Aorta (tissue), 5 donors: Measurements from ENCODE around the gene SEMA4B. TPM values are rescaled to one million over a fixed set of nuclear protein-coding genes. Genes with fewer than 3 reads are reported as not detected.

ENCODE experiments used
- ATAC-seq: fragments of 200-7000 bp; cut with Tn5 transposase; one replicate; pipeline ENCODE4 v1.9.1; 2022; ENCODE audit warnings: moderate library complexity; ENCODE audit not compliant: low FRiP score
- DNase-seq, 2 donors: peaks; one replicate each; pipeline ENCODE4 v3.0.0-alpha.2; 2020
- H3K27ac ChIP-seq, 2 donors: one replicate each; pipeline ENCODE4 v1.5.1; 2013; ENCODE audit warnings: low read length in 2 of 2, mild to moderate bottlenecking in 2 of 2, moderate library complexity in 2 of 2, control low read depth in 1 of 2, inconsistent platforms in 1 of 2, low read depth in 1 of 2
- H3K27me3 ChIP-seq, 2 donors: one replicate each; pipeline ENCODE4 v1.6.1; 2013; ENCODE audit warnings: control low read depth in 1 of 2, low read length in 1 of 2, mild to moderate bottlenecking in 1 of 2, moderate library complexity in 1 of 2; ENCODE audit not compliant: insufficient read depth in 2 of 2, control insufficient read depth in 1 of 2
- H3K36me3 ChIP-seq, 2 donors: one replicate each; pipeline ENCODE4 v1.6.1; 2013; ENCODE audit warnings: control low read depth in 1 of 2, low read length in 1 of 2, mild to moderate bottlenecking in 1 of 2; ENCODE audit not compliant: insufficient read depth in 2 of 2, control insufficient read depth in 1 of 2
- H3K4me1 ChIP-seq, 2 donors: one replicate each; pipeline ENCODE4 v1.6.1; 2013; ENCODE audit warnings: low read length in 2 of 2, control low read depth in 1 of 2, mild to moderate bottlenecking in 1 of 2, moderate library complexity in 1 of 2; ENCODE audit not compliant: insufficient read depth in 2 of 2, control insufficient read depth in 1 of 2
- H3K4me3 ChIP-seq, 2 donors: one replicate each; pipeline ENCODE4 v1.5.1; 2013; ENCODE audit warnings: low read length in 2 of 2, control low read depth in 1 of 2, mild to moderate bottlenecking in 1 of 2
- H3K9me3 ChIP-seq: one replicate; pipeline ENCODE4 v1.6.1; 2013; ENCODE audit warnings: mild to moderate bottlenecking, low read length; ENCODE audit not compliant: control insufficient read depth
- WGBS, 2 donors: extraction: QIAGEN DNeasy Blood & Tissue Kit; methylation state at CpG; one replicate each; pipeline ENCODE4 v1.1.7; 2013; 5-methylcytosine and 5-hydroxymethylcytosine counted together
- intact Hi-C, 2 donors: fragments of 100-400 bp; cut with DNase I; formaldehyde crosslinking; loops; one replicate each; pipeline versions ENCODE4 v1.14.2 to v1.15.0; 2022
- long read RNA-seq, 2 donors: library from polyadenylated mRNA; unstranded; transcript quantifications; one replicate each; pipeline ENCODE4 v2.0.0, GENCODE V29; 2020 to 2021
- polyA plus RNA-seq, 2 donors: library from polyadenylated mRNA; stranded (reverse); fragments of 200-250 nt; gene quantifications; one replicate each; pipeline ENCODE4 v1.2.3, GENCODE V29; 2013
- total RNA-seq, 2 donors: library from RNA; stranded (reverse); fragmentation: NEBNext Ultra II Directional; extraction: Animal tissue kit (Norgen Biotek cat#: 25700); gene quantifications; one replicate each; pipeline ENCODE4 v1.2.1, GENCODE V29; 2021
- donor health status: healthy with polysubstance abuse.
- donor health status: Bipolar disorder and iron deficiency.
- donor health status: DM: no; HTN: no; CAD: no.
- donor health status: DM: no; HTN: no; CAD: no.
- donor health status: DM: yes; HTN: yes; CAD: no.

Gene SEMA4B, protein sequence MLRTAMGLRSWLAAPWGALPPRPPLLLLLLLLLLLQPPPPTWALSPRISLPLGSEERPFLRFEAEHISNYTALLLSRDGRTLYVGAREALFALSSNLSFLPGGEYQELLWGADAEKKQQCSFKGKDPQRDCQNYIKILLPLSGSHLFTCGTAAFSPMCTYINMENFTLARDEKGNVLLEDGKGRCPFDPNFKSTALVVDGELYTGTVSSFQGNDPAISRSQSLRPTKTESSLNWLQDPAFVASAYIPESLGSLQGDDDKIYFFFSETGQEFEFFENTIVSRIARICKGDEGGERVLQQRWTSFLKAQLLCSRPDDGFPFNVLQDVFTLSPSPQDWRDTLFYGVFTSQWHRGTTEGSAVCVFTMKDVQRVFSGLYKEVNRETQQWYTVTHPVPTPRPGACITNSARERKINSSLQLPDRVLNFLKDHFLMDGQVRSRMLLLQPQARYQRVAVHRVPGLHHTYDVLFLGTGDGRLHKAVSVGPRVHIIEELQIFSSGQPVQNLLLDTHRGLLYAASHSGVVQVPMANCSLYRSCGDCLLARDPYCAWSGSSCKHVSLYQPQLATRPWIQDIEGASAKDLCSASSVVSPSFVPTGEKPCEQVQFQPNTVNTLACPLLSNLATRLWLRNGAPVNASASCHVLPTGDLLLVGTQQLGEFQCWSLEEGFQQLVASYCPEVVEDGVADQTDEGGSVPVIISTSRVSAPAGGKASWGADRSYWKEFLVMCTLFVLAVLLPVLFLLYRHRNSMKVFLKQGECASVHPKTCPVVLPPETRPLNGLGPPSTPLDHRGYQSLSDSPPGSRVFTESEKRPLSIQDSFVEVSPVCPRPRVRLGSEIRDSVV
- total RNA-seq (10 to 100 TPM; 19.5 to 30.4 TPM), polyA plus RNA-seq (10 to 100 TPM in 1 of 2 donors, 1 to 10 TPM in 1; 9.7 to 10.8 TPM)
- long read RNA-seq, donor 1, partial matches to known transcripts, result 27 of 29 reads
- long read RNA-seq, donor 1, other reads (novel, unspliced or antisense), result 0 of 29 reads
- long read RNA-seq, donor 2, partial matches to known transcripts, result 11 of 29 reads
- long read RNA-seq, donor 2, other reads (novel, unspliced or antisense), result 9 of 29 reads

DNA sequence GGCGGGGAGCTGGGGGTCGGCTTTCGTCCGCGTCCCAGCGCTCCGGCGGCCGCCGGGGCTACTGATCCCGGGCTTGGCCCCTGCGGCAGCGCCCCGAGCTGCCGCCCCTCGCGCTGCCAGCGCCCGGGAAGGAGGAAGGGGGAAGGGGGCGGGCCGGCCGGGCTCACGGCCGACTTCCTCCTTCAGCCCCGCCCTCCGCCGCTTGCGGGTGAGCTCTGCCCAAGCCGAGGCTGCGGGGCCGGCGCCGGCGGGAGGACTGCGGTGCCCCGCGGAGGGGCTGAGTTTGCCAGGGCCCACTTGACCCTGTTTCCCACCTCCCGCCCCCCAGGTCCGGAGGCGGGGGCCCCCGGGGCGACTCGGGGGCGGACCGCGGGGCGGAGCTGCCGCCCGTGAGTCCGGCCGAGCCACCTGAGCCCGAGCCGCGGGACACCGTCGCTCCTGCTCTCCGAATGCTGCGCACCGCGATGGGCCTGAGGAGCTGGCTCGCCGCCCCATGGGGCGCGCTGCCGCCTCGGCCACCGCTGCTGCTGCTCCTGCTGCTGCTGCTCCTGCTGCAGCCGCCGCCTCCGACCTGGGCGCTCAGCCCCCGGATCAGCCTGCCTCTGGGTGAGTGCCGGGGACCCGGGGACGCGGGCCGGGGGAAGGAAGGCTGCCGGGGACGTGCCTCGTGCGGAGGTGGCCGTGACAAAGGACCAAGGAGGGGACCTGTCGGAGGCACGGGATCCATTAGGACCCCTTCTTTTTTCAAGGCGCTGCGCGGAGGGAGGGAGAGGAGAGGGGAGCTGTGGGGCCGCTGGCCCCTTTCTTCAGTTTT is at the start of gene SEMA4B:
SEMA4B (plus strand) TSS at position 201 of the 814 bp plus-strand sequence; CDS start at position 450, 249 bp downstream.
- intact Hi-C loops, result no loop called here
- ATAC-seq, result peak; percentile 84
- WGBS, 2 donors, result 1% methylated on average over 53 to 88 of the region's 88 CpGs
- no peaks in the 10 kb centered on the region for H3K9me3 ChIP-seq
- no peaks in the 10 kb centered on the region for H3K27me3 ChIP-seq
- H3K4me3 ChIP-seq, result peak within 1 kb of the TSS; percentile 68 to 73
- H3K27ac ChIP-seq, result no peak within 1 kb of the TSS
- DNase-seq, result peak; percentile 88 to 89
- no peaks in the 10 kb centered on the region for H3K36me3 ChIP-seq
- H3K4me1 ChIP-seq, result no peaks in the 10 kb centered on the region

DNA sequence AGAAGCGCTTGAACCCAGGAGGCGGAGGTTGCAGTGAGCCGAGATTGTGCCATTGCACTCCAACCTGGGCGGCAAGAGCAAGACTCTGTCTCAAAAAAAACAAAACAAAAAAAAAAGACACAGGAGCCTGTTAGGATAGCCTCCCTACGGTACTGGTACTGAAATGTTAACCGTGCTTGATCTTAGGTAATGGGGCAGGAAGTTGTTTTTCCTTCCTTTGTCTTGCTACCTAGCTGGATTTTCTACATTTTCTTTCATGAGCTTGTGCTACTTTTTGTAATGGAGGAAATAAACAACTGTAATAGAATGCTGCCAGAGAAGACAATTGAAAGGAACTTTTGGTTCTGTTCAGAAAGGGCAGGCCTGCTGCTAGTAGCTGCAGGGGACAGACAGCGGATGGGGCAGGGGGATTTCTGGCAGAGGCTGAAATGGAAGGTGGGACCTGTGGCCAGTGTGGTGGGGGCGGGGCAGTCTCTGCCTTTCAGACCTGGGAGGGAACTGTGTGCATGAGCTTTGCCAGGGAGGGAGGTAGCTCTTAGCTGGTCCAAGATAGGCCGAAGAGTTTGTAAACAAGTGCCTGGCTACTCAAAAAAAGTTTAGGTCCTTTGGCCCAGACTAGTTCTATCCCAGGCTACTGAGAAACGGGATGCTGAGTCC is 49.0 kb upstream of the SEMA4B start:
- intact Hi-C loops, result no loop called here
- Histone ChIP-seq H3K9me3 (no peaks in the 10 kb centered on the region), H3K27ac (no peak overlapping the region), H3K4me1 (no peaks in the 10 kb centered on the region), H3K4me3 (no peak overlapping the region), H3K27me3 (no peaks in the 10 kb centered on the region), H3K36me3 (no peaks in the 10 kb centered on the region)
- no peak for ATAC-seq
- WGBS, 2 donors, result 83 to 84% methylated on average over 10 of the region's 10 CpGs
- DNase-seq, result no peak

DNA sequence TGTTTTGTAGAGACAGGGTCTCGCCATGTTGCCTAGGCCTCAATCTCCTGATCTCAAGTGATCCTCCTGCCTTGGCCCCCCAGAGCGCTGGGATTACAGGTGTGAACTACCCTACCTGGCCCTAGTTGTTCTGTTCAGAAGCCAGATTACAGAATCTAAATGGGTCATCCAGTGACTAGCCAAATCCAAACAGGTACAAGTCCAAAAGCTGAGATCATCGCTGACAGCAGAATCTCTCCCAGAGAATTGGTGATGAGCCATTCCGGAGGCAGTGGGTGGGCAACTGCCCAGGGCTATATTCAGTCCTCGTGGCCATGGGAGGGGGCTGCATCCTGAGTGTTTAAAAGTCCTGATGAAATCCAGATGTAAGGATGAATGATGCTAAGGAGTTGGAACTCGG is 47.5 kb upstream of the SEMA4B start:
- Histone ChIP-seq H3K4me3 (no peak overlapping the region), H3K27me3 (no peaks in the 10 kb centered on the region), H3K27ac (no peak overlapping the region), H3K9me3 (no peaks in the 10 kb centered on the region), H3K36me3 (no peaks in the 10 kb centered on the region), H3K4me1 (no peaks in the 10 kb centered on the region)
- intact Hi-C loops, result no loop called here
- no peak for DNase-seq
- WGBS, 2 donors, result 86 to 88% methylated on average over 6 of the region's 6 CpGs
- ATAC-seq, result no peak

DNA sequence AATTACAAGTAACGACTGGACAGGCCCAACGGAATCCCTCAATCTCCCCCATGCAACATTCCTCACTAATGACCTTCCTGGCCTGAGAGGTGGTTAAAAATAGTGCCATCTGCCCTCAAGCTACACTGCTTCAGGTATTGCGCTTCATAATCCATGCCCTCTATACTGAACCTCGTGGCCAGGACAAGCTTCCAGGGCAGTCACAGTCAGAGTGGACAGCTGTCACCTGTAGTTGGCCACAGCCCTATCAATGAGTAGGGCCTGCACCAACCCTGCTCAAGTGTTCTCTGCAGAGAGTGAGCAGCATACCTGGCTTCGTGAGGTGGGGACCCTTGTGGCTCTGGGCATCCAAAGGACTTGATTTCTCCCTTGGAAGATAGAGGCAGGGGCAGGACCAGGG is 46.9 kb upstream of the SEMA4B start:
- intact Hi-C loops, result no loop called here
- Histone ChIP-seq H3K27me3 (no peaks in the 10 kb centered on the region), H3K4me1 (no peaks in the 10 kb centered on the region), H3K27ac (no peak overlapping the region), H3K4me3 (no peak overlapping the region), H3K36me3 (no peaks in the 10 kb centered on the region), H3K9me3 (no peaks in the 10 kb centered on the region)
- DNase-seq, result no peak
- ATAC-seq, result no peak
- 92 to 94% methylated on average over 5 of the region's 5 CpGs for WGBS, 2 donors

DNA sequence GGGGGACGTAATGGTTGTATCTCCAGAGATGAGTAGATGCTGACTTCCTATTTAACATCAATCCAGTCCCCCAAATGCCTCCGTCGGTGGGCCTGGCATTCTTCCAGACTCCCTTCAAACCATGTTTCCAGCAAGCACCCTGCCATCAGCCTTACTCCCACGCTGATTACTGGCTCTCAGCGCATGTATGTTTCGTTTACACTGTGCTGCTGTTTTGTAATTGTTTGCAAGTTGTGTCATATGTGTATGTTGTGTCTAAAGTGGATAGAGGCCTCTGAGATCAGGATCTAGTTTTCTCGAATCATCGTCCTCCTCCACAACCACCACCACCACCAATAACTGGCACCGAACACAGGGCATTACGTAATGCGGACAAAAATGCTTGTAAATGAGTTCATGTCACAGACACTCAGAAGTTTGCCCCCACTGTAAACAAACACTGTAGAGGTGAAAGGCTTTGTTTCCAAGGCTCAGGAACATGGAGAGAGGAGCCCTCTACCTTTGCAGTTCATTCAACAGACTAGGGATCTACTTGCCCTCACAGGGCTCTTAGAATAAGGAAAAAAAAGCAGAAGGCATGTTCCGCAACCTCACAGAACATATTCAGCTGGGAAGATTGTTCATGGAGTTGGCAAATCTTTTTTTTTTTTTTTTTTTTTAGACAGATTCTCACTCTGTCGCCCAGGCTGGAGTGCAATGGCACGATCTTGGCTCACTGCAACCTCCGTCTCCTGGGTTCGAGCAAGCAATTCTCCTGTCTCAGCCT is 46.1 kb upstream of the SEMA4B start:
- DNase-seq, result no peak
- intact Hi-C loops, result no loop called here
- no peak overlapping the region for H3K27ac ChIP-seq

DNA sequence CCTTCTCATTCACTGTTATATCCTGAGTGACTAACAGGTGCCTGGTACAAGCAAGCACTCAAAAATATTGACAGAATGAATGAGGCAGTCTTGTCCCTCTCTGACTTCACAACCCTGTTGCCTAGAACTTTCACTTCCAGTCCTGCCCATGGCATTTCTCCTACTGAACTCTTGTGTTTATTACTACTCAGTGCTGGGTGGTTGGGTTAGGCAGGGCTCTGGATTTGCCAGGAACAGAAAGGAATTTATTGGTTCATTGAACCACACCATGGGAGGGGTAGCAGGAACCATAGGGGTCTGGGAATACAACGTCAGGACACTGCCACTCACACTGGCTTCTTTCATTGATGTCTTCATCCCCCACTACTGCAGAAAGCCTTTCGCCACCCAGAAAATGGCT is 41.9 kb upstream of the SEMA4B start:
- Histone ChIP-seq H3K27ac (no peak overlapping the region), H3K9me3 (no peaks in the 10 kb centered on the region), H3K36me3 (no peaks in the 10 kb centered on the region), H3K27me3 (no peaks in the 10 kb centered on the region), H3K4me3 (no peak overlapping the region), H3K4me1 (no peaks in the 10 kb centered on the region)
- no peak for ATAC-seq
- no peak for DNase-seq
- intact Hi-C loops, result no loop called here
- WGBS, 2 donors, result 95 to 98% methylated on average over 2 of the region's 2 CpGs

More for the DNA sequence above, 46.1 kb upstream of the SEMA4B start:
- Histone ChIP-seq H3K9me3 (no peaks in the 10 kb centered on the region), H3K27me3 (no peaks in the 10 kb centered on the region), H3K4me3 (no peak overlapping the region), H3K36me3 (no peaks in the 10 kb centered on the region), H3K4me1 (no peaks in the 10 kb centered on the region)
- 79% methylated on average over 16 of the region's 16 CpGs for WGBS, 2 donors
- no peak for ATAC-seq

DNA sequence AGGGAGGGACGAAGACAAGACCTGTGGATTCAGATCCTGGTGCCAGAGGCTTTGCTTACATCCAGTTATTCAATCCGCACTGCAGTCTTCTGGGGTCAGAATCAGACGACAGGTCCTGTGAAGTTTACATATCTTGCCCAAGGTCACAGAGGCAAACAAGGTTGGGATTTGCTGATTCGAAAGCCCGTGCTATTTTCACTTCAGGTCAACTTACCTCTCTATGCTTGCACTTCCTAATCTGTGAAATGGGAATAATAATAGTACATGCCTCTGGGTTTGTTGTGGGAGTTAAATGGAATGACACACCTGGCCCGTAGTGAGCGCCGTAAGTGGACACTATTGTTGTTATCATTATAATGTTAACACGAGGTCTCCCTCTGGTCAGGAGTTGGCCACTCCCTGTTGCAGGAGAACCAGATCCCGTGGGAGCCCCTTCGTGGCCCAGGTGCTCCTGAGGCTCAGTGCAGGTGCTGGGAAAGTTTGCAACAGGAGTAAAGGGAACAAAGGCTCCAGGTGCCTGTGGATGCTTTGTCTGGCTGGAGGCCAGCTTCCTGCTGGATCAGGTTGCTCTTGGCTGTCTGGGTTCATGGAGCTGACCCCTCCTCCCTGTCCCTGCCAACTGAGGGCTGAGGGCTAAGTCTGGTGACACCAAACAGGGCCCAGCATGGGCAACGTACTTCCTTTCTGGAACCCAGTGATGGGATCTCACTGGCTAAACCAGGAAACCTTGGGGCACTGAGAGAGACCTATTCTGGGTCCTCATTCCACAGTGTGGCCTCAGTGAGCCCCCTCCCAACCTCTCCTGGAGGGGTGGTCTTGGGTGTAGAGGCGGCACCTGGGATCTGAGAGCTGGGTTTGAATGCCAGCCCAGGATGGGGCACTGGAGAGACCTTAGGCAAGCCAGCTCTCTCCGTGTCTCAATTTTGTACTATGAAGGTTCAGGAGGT is 40.1 kb upstream of the SEMA4B start:
- ATAC-seq, result no peak
- Histone ChIP-seq H3K4me3 (no peak overlapping the region), H3K27me3 (no peaks in the 10 kb centered on the region), H3K4me1 (no peaks in the 10 kb centered on the region), H3K27ac (no peak overlapping the region), H3K36me3 (no peaks in the 10 kb centered on the region), H3K9me3 (no peaks in the 10 kb centered on the region)
- intact Hi-C loops, result no loop called here
- no peak for DNase-seq
- WGBS, 2 donors, result 89% methylated on average over 14 of the region's 14 CpGs
